ENCODE results near the gene POGLUT3. TPM values are rescaled to one million over a fixed set of nuclear protein-coding genes. Genes with fewer than 3 reads are reported as not detected.

The POGLUT3 gene, protein sequence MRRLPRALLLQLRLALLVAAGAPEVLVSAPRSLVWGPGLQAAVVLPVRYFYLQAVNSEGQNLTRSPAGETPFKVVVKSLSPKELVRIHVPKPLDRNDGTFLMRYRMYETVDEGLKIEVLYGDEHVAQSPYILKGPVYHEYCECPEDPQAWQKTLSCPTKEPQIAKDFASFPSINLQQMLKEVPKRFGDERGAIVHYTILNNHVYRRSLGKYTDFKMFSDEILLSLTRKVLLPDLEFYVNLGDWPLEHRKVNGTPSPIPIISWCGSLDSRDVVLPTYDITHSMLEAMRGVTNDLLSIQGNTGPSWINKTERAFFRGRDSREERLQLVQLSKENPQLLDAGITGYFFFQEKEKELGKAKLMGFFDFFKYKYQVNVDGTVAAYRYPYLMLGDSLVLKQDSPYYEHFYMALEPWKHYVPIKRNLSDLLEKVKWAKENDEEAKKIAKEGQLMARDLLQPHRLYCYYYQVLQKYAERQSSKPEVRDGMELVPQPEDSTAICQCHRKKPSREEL
- 8.5 and 12.0 TPM in 2 replicates for total RNA-seq
- polyA plus RNA-seq: 14.5 and 18.8 TPM in 2 replicates

DNA sequence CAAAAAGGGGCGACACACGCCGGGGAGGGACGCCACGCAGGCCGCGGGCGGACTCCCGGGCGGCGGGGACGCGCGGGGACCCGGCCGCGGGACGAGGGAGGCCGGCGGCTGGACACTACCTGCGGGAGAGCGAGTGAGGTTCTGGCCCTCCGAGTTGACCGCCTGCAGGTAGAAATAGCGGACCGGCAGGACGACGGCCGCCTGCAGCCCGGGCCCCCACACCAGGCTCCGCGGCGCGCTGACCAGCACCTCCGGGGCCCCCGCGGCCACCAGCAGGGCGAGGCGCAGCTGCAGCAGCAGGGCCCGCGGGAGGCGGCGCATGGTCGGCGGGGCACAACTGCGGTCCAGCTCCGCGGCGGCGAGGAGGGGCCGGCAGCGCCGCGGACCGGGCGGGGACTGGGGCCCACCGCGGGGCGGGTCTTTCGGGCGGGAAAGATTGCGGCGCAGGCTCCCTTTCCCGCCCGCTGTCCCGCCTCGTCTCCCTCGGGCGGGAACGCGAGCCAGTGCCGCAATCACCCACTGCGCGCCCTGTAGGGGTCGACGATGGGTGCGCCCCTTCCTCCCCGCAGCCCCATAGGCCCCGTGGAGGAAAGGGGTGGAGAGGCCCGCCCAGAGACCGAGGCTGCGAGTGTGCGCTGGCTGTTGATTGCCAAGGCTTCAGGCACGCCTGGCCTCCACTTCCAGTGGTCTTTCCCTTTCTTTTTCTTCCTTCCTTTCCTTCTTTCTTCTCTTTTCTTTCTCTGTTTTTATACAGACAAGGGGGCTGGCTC, at the start of gene POGLUT3:
Gene POGLUT3, minus strand, starts transcription at position 339 of the 770 bp plus-strand sequence. Its CDS starts 18 bp downstream, at position 321.
- DNase-seq (ENCODE audit: low read depth in 1 of 2, low spot score in 1 of 2): peak; percentile 71 to 76
- peaks cover 21% of the 10 kb centered on the region for H3K4me1 ChIP-seq (ENCODE audit: low read depth)
- TF ChIP-seq, protein P1, sequence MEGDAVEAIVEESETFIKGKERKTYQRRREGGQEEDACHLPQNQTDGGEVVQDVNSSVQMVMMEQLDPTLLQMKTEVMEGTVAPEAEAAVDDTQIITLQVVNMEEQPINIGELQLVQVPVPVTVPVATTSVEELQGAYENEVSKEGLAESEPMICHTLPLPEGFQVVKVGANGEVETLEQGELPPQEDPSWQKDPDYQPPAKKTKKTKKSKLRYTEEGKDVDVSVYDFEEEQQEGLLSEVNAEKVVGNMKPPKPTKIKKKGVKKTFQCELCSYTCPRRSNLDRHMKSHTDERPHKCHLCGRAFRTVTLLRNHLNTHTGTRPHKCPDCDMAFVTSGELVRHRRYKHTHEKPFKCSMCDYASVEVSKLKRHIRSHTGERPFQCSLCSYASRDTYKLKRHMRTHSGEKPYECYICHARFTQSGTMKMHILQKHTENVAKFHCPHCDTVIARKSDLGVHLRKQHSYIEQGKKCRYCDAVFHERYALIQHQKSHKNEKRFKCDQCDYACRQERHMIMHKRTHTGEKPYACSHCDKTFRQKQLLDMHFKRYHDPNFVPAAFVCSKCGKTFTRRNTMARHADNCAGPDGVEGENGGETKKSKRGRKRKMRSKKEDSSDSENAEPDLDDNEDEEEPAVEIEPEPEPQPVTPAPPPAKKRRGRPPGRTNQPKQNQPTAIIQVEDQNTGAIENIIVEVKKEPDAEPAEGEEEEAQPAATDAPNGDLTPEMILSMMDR (IDR thresholded peaks at IDR 0.05; ENCODE audit: low read depth, low read length): no peak

DNA sequence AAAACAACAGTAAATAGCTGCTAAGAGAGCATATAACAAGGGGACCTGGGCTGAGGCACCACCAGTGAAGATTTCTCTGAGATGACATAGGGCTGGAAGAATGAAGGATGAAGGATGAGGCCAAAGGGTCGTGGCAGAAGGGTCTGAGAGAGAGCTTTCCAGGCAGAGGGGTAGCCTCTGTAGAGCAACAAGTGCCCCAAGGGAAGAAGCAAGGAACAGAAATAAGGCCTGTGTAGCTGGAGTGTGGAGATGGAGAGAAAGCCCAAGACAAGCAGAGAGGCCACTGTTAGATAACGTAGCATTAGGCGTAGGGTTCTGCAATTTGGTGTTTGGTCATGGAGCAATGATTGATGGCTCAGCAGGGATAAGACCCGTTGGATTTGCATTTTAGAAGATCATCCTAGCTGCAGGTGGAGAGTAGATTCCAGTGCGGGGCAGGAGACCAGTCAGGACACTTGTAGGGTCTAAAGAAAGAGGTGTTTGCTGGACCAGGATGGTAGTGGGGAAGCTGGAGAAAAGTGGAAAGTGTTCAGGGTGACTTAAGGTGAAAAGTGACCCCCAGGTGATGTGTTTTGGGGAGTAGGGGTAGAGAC, 47.8 kb upstream of the POGLUT3 start:
- Histone ChIP-seq H3K9me3 (ENCODE audit: low read depth) (no peaks in the 10 kb centered on the region), H3K4me1 (ENCODE audit: low read depth) (peaks cover 24% of the 10 kb centered on the region), H3K36me3 (no peaks in the 10 kb centered on the region), H3K27ac (no peak overlapping the region), H3K4me3 (no peak overlapping the region), H3K27me3 (no peaks in the 10 kb centered on the region)
- no peak for DNase-seq (ENCODE audit: low read depth in 1 of 2, low spot score in 1 of 2)
- TF ChIP-seq, protein P1 (IDR thresholded peaks at IDR 0.05; ENCODE audit: low read depth, low read length): no peak

More for the DNA sequence above, at the start of gene POGLUT3:
- Histone ChIP-seq H3K36me3 (no peaks in the 10 kb centered on the region), H3K27me3 (no peaks in the 10 kb centered on the region), H3K4me3 (peak within 1 kb of the TSS; percentile 42), H3K9me3 (ENCODE audit: low read depth) (no peaks in the 10 kb centered on the region), H3K27ac (peak within 1 kb of the TSS; percentile 90)

DNA sequence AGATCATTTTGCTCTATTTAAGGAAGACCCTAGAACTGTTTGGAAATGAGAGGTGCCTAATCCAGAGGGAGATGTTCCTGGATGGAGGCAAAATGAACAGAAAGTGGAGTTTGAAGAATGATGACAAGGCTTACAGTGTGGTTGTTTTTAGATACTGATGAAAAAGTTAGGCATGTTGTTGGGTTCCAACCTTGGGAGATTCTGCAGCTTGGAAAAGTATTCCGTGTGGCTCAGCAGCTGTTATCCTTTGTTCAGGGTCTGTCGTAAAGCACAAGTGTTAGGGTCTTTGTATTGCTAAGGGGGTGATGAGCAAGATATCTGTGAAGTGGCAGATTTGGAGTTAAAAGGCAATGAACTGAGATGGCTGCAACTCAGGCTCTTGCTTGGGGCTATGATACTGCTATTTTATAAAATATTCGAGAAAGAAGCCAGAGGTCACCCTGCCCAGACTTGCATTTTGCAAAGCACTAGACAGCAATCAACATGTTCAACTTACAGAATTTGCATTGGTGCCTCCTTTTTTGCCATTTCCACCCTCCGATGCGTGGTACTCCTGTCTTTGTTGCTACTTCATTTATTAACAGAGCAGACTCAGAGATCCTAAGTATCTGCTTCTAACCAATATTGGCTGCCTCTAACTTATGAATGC, 45.3 kb upstream of the POGLUT3 start:
- H3K9me3 ChIP-seq (ENCODE audit: low read depth): no peaks in the 10 kb centered on the region
- H3K27ac ChIP-seq: no peak overlapping the region
- H3K36me3 ChIP-seq: no peaks in the 10 kb centered on the region
- H3K4me3 ChIP-seq: no peak overlapping the region
- no peaks in the 10 kb centered on the region for H3K27me3 ChIP-seq
- H3K4me1 ChIP-seq (ENCODE audit: low read depth): peaks cover 23% of the 10 kb centered on the region
- TF ChIP-seq, protein P1 (IDR thresholded peaks at IDR 0.05; ENCODE audit: low read depth, low read length): no peak
- DNase-seq (ENCODE audit: low read depth in 1 of 2, low spot score in 1 of 2): no peak

DNA sequence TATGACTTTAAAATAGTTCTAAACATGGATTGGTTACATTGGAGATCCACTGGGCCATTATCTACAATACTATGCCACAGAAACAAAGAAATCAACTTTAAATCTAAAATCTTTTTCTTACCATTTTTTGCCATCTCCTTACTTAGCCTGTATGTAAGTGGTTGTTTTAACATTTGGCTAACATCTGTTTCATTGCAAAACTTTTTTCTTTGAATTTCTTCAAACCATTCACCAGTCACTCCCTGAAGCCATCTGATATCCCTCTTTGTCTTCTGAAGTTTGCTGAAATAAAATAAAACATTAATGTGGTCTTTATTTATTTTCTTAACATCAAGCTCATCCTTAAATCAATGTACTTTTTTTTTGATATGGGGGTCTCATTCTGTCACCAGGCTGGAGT, 43.3 kb upstream of the POGLUT3 start:
- H3K9me3 ChIP-seq (ENCODE audit: low read depth): no peaks in the 10 kb centered on the region
- H3K4me1 ChIP-seq (ENCODE audit: low read depth): peaks cover 30% of the 10 kb centered on the region
- no peaks in the 10 kb centered on the region for H3K27me3 ChIP-seq

More for the DNA sequence above, 43.3 kb upstream of the POGLUT3 start:
- DNase-seq (ENCODE audit: low read depth in 1 of 2, low spot score in 1 of 2): no peak
- Histone ChIP-seq H3K4me3 (no peak overlapping the region), H3K36me3 (no peaks in the 10 kb centered on the region), H3K27ac (no peak overlapping the region)
- TF ChIP-seq, protein P1 (IDR thresholded peaks at IDR 0.05; ENCODE audit: low read depth, low read length): no peak
